ENCODE measurements around the gene KCNAB2.

KCNAB2 gene

DNA sequence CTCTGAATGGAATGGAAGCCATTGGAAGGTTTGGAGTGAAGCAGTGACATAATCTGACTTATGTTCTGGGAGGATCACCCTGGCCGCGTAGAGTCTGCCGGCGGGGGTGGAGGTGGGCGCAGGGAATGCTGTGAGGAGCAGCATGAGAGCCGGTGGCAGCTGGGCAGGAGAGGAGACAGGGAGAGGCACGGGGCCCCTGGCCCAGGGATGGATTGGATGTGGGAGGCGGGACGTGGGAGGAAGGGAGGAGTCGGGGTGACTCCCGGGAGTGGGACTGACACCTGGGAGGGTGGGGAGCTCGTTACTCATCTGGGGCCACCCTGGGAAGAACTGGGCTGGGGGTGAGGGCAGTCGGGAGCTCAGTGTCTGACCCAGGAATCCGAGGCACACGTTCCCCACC, 10.4 kb upstream of the KCNAB2 start:
- H3K27ac Mint-ChIP-seq, result peak overlapping the region; percentile 85
- no peak for DNase-seq (ENCODE audit: low spot score in 2 of 2)
- H3K9me3 Mint-ChIP-seq, result no peaks in the 10 kb centered on the region
- no peak for ATAC-seq
- H3K4me1 Mint-ChIP-seq, result peaks cover 72% of the 10 kb centered on the region
- H3K4me3 Mint-ChIP-seq, result peak overlapping the region; percentile 9
- H3K36me3 Mint-ChIP-seq, result peaks cover 100% of the 10 kb centered on the region

DNA sequence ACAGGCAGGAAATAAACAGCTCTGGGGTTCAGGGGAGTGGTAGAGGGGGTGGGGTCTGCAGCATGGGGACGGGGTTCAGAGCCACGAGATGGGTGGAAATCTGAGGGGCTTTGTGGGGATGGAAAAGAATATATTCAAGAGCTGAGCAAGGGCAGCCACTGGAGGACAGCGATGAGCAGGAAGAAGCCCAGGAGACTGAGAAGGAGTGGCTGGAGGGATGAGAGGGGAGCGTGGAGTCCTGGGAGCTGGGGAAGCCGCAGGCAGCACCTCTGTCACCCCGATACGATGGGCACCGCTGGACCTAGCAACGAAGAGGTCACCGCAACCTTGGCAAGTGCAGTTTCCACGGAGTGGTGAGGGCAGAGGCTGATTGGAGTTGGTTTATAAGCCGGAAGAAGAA, 10.0 kb upstream of the KCNAB2 start:
- H3K4me1 Mint-ChIP-seq, result peaks cover 68% of the 10 kb centered on the region
- H3K27ac Mint-ChIP-seq, result peak overlapping the region; percentile 85
- ATAC-seq (no peak), DNase-seq (ENCODE audit: low spot score in 2 of 2) (no peak)
- peak overlapping the region; percentile 41 for H3K4me3 Mint-ChIP-seq
- H3K9me3 Mint-ChIP-seq, result no peaks in the 10 kb centered on the region
- H3K36me3 Mint-ChIP-seq, result peaks cover 100% of the 10 kb centered on the region

DNA sequence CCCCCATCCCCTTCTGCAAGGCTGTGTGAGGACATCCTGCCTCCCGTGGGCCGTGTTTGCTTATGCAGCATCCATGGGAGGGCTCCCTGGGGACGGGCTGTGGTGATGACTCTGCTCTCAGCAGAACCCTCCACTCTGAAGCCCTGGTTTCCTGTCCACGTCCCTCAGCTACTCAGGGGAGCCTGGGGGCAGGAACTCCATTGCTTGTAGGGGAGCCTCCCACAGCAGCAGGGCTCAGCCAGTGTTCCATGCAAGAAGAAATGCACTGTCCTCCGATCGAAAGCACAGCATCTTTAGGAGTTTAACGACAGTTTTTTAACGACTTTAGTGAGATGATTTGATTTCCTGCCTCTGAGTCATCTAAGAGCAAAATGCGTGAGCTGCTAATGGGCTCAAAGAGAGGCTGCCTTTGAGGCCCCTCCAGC, 8.3 kb upstream of the KCNAB2 start:
- DNase-seq (ENCODE audit: low spot score in 2 of 2) (peak in 1 of 2 donors; percentile 62), ATAC-seq (peak; percentile 77)
- peaks cover 100% of the 10 kb centered on the region for H3K36me3 Mint-ChIP-seq
- H3K27ac Mint-ChIP-seq, result peak overlapping the region; percentile 54
- peak overlapping the region; percentile 41 for H3K4me3 Mint-ChIP-seq
- H3K9me3 Mint-ChIP-seq, result no peaks in the 10 kb centered on the region
- H3K4me1 Mint-ChIP-seq, result peaks cover 61% of the 10 kb centered on the region

DNA sequence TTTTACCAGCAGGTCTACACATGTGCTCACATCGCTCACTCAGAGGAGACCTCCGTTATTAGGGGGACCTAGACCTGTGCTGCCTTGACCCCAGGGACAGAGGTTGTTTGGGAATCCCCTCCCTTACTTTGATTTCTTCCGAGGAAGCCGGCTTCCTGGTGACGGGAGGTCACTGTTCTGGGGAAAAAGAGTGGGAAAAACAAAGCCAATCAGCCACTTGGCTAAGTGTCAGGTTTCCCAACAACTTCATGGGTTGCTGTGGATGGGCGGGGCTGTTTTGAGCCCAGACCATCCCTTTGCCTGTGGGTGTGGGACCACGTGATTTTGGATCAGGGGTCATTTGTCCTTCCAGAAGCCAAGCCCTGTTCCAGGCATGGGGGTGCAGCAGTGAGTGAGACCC, 7.1 kb upstream of the KCNAB2 start:
- Mint-ChIP-seq H3K9me3 (no peaks in the 10 kb centered on the region), H3K36me3 (peaks cover 100% of the 10 kb centered on the region), H3K4me1 (peaks cover 50% of the 10 kb centered on the region), H3K4me3 (no peak overlapping the region), H3K27ac (no peak overlapping the region)
- DNase-seq (ENCODE audit: low spot score in 2 of 2), result no peak
- ATAC-seq, result no peak

DNA sequence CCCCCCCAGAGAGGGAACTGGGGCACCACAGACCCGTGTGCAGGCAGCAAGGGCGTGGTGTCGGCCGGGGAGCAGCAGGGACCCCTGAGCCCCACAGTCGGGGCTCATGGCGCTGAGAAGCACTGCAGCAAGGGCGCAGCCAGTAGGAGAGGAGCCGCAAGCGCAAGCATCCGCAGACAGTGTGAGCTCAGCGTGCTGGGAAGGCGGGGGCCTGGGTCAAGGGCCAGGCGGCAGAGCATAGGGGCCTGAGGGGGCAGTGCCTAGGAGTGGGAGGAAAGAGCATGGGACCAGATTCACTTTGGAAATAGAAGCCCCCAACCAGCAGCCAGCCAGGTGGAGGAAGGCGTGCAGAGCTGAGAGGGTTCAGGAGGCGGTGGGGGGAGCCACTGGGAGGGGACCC, 6.7 kb upstream of the KCNAB2 start:
- H3K27ac Mint-ChIP-seq, result no peak overlapping the region
- H3K9me3 Mint-ChIP-seq, result no peaks in the 10 kb centered on the region
- no peak for DNase-seq (ENCODE audit: low spot score in 2 of 2)
- no peak for ATAC-seq
- peaks cover 50% of the 10 kb centered on the region for H3K4me1 Mint-ChIP-seq
- no peak overlapping the region for H3K4me3 Mint-ChIP-seq
- peaks cover 100% of the 10 kb centered on the region for H3K36me3 Mint-ChIP-seq

DNA sequence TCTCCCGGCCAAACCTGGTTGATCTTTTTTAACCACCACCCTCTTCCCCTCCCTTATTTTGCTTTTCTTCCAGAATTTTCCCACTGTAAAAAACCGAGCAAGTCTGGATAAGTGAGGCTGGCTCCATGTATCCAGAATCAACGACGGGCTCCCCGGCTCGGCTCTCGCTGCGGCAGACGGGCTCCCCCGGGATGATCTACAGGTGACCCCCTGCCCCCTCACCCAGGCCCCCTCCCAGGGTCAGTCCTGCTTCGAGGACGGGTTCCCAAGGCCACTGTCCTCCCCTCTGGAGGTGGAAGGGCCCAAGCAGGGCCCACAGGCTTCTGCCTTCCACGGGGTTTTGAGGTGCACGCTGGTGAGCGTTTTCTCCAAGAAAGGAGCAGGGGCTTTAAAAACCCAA, 5.2 kb upstream of the KCNAB2 start:
- Mint-ChIP-seq H3K36me3 (peaks cover 100% of the 10 kb centered on the region), H3K4me3 (no peak overlapping the region), H3K4me1 (peaks cover 51% of the 10 kb centered on the region), H3K27ac (no peak overlapping the region), H3K9me3 (no peaks in the 10 kb centered on the region)
- ATAC-seq (no peak), DNase-seq (ENCODE audit: low spot score in 2 of 2) (no peak)

DNA sequence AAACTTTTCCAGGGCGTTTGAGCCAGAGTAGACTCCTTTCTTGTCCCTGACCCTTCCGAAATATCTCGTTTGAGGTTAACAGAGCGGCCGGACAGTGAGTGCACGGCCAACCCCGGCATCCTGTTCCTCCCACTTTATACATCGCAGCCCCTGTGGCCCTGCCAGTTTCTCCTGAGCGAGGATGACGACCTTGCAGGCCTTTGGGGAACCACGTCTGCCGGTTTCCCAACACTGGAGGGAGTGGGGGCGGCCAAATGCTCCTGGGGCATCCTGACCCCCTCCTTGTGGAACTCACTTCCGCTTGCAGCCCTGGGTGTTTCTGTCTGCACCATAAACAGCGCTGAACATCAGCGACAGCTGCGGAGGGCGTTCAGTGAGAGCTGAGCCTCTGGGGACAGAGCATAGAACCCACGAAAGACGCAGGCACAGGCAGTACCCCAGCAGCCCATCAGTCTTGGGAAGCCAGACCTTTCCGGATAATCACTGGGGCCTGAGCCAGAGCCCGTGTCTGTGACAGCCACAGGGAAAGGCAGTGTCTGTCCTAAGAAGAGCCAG, 4.8 kb upstream of the KCNAB2 start:
- Mint-ChIP-seq H3K27ac (no peak overlapping the region), H3K36me3 (peaks cover 100% of the 10 kb centered on the region)
- no peak for DNase-seq (ENCODE audit: low spot score in 2 of 2)

DNA sequence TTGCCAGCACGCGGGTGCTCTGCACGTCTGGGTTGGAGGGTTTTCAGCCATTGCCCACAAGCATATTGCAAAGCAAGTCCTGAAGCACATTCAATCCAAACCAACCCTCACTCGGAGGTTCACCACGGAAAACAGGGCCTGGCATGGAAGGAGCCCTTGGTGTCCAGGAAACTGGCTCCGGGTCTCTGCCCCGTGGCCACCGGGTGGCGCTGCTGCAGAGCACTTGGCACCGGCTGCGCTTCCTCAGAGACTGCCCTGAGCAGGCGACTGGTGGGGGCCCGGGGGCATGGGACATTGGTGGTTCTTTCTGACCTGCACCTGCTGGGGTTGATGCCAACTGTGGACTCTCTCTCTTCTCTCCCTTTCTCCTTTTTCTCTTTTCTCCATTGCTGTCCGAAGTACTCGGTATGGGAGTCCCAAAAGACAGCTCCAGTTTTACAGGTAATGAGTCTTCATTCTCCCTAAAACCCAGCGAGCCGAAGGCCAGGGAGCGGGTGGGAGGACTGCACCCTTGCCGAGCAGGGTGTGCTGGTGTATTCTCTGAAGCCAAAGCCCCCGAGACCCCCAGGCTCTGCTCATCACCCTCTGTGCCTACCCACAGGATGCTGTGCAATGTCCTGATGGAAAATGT, 4.1 kb upstream of the KCNAB2 start:
- peaks cover 40% of the 10 kb centered on the region for H3K4me1 Mint-ChIP-seq
- H3K9me3 Mint-ChIP-seq, result no peaks in the 10 kb centered on the region
- ATAC-seq (no peak), DNase-seq (ENCODE audit: low spot score in 2 of 2) (peak in 1 of 2 donors; percentile 61)
- peaks cover 100% of the 10 kb centered on the region for H3K36me3 Mint-ChIP-seq
- H3K4me3 Mint-ChIP-seq, result no peak overlapping the region
- peak overlapping the region; percentile 63 for H3K27ac Mint-ChIP-seq

More for the DNA sequence above, 4.8 kb upstream of the KCNAB2 start:
- no peak overlapping the region for H3K4me3 Mint-ChIP-seq
- H3K4me1 Mint-ChIP-seq, result peaks cover 46% of the 10 kb centered on the region
- ATAC-seq, result no peak
- no peaks in the 10 kb centered on the region for H3K9me3 Mint-ChIP-seq

DNA sequence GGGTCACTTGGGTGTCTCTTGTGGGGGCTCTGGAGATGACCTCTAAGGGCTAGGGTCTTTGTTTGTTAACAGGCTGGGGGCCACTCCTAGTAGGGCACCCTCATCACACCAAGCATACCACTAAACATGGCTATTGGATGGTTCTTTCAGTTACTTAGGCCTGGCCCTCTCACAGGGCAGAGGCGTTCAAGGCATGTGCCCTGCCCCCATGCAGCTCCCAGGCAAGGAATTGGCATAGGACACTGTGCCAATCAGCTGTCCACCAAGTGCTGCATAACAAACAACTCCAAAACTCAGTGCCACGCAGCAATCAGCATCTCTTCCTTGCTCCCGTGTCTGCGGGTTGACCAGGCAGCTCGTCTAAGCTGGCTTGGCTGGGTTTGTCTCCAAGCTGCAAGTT, 2.1 kb upstream of the KCNAB2 start:
- DNase-seq (ENCODE audit: low spot score in 2 of 2) (no peak), ATAC-seq (no peak)
- Mint-ChIP-seq H3K4me3 (no peak overlapping the region), H3K27ac (peak overlapping the region; percentile 84), H3K4me1 (peaks cover 37% of the 10 kb centered on the region), H3K9me3 (no peaks in the 10 kb centered on the region), H3K36me3 (peaks cover 100% of the 10 kb centered on the region)

DNA sequence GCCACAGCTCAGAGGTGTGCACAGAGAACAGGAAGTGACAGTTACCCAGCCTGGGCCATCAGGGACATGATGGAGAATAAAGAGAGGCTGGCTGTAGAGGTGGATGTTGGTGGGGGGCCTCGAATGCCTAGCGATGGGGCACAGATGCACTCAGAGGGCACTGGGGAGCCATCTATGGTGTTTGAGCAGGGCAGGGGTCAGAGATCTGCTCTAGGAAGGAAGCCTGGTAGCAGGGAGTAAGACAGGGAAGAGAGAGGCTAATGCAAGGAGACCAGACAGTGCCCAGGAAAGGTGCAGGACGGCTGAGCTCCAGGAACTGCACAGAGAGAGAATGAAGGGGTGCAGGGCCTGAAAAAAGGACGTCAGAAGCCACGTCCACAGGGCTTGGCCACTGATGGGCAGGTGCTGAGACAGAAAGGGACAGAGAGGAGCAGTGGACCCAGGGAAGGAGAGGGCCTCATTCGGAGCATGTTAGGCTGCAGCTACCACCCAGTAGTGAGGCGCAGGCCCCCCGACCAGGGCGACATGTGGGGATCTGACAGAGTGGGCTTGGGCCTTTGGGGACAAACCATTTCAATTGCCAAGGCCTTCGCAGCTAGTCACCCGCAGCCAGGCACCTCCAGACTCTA, 1.1 kb upstream of the KCNAB2 start:
- Mint-ChIP-seq H3K36me3 (peaks cover 98% of the 10 kb centered on the region), H3K9me3 (no peaks in the 10 kb centered on the region), H3K4me1 (peaks cover 46% of the 10 kb centered on the region), H3K27ac (peak overlapping the region; percentile 84), H3K4me3 (no peak overlapping the region)
- DNase-seq (ENCODE audit: low spot score in 2 of 2) (no peak), ATAC-seq (no peak)

DNA sequence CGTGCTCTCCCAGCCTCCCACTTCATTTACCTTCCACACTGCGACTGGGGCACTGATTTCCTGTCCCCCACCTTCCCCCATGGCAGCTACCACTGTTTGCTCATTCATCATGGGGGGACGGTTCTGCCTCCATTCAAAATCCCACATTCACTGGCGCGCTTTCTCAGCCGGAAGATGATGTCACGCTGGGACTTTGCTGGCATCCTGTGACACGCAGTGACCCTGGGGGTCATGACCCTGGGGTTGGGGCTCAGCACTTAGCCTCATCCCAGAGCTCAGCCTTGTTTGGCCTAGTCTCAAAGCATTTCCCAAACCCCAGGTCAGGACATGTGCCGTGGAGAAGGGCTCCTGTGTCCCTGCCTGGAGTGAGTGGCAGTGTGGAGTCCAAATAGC, 582 bp upstream of the KCNAB2 start:
- no peak overlapping the region for H3K4me3 Mint-ChIP-seq
- peaks cover 46% of the 10 kb centered on the region for H3K4me1 Mint-ChIP-seq
- ATAC-seq, result no peak
- no peak for DNase-seq (ENCODE audit: low spot score in 2 of 2)
- H3K36me3 Mint-ChIP-seq, result peaks cover 95% of the 10 kb centered on the region
- H3K27ac Mint-ChIP-seq, result peak overlapping the region; percentile 84
- H3K9me3 Mint-ChIP-seq, result no peaks in the 10 kb centered on the region

DNA sequence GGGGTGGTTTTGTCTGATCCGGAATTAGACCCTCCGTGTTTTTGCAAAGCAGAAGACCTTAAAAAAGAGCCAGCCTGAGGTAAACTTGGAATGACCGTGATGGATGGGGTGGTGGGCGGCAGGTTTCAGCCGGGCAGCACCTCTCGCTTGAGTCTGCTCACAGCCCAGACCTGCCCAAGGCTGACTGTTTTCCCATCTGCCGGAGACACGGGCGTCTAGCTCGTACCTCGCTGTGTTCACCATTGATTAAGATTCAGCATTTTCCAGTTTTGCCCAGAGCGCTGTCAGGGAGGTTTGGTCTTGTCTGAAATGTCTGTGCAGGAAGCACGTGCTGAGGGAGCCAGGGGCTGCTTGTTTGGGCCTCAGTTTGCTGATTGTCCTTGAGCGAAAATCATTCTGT, 591 bp downstream of the KCNAB2 start:
- Mint-ChIP-seq H3K4me1 (peaks cover 51% of the 10 kb centered on the region), H3K4me3 (no peak overlapping the region), H3K27ac (peak overlapping the region; percentile 48), H3K36me3 (peaks cover 95% of the 10 kb centered on the region), H3K9me3 (no peaks in the 10 kb centered on the region)
- DNase-seq (ENCODE audit: low spot score in 2 of 2) (no peak), ATAC-seq (no peak)

DNA sequence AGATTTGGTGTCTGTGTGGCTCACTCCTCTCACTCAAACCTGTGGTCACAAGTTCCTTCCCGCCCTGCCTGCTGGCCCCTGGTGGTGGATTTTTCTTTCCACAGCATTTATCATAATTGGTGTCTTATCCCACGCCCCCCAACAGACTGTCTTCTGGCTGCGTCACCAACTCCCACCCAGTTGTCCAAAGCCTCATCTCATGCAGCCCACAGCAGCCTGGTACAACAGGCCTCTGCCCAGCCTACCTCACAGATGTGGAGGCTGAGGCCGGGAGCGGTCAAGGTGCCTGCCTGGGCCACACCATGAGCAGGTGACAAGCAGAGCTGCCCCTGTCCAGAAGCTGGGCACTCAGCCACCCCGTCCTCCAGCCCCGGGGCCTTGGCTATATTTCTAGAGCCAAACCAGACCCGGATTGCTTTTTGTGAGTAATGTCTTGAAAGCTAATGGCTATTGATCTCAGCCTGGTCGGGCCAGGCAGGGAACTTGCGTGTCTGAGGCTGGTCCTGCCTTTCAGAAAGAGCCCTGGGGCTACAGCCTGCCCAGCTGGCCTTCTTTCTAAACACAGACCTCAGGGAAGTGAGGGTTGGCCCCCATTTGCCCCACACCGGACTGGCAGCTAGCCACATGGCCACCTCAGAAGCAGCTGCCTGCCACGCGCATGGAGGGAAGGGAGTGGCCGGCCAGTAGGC, 2.6 kb downstream of the KCNAB2 start:
- Mint-ChIP-seq H3K27ac (peak overlapping the region; percentile 87), H3K4me3 (no peak overlapping the region), H3K9me3 (no peaks in the 10 kb centered on the region), H3K36me3 (peaks cover 95% of the 10 kb centered on the region), H3K4me1 (peaks cover 44% of the 10 kb centered on the region)
- DNase-seq (ENCODE audit: low spot score in 2 of 2), result no peak
- no peak for ATAC-seq

DNA sequence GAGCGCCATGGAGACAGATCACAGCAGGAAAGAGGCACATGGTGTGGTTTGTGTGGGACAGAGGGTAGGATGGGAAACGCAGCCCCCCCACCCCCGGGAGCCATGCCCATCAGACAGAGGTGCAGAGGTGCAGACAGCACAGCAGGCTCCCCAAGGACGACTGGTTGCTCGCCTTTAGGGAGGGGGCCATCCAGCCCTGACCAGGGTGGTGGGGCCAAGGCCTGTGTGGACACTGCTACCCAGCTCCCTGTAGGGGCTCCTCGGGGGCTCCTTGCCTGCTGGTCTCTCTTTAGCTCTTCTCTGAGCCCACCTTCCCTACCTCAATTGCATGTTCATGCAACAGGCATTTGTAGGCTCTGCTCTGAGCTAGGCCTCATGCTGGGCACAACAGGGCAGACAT, 3.7 kb downstream of the KCNAB2 start:
- ATAC-seq (no peak), DNase-seq (ENCODE audit: low spot score in 2 of 2) (no peak)
- Mint-ChIP-seq H3K27ac (peak overlapping the region; percentile 87), H3K4me3 (no peak overlapping the region), H3K4me1 (peaks cover 46% of the 10 kb centered on the region), H3K9me3 (no peaks in the 10 kb centered on the region), H3K36me3 (peaks cover 95% of the 10 kb centered on the region)

DNA sequence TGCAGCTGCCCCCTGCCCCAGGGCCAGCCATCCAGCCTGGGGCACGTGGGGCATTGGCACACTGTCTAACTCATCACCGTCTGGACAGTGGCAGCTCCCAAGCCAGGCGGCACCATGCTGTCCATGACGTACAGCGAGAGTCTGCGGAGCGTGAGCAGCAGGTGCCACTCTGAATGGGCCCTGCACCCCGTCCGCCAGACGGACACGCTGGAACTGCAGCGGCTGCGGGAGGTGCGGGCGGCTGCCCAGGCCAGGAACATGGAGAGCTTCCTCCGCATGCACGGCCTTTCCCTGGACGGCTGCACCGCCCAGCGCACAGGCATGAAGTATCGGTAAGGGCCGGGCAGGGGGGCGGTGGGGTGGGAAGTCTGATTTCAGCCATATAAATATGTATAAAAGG, 5.7 kb downstream of the KCNAB2 start:
- DNase-seq (ENCODE audit: low spot score in 2 of 2) (no peak), ATAC-seq (no peak)
- H3K4me1 Mint-ChIP-seq, result peaks cover 46% of the 10 kb centered on the region
- no peaks in the 10 kb centered on the region for H3K9me3 Mint-ChIP-seq
- H3K27ac Mint-ChIP-seq, result no peak overlapping the region
- H3K4me3 Mint-ChIP-seq, result no peak overlapping the region
- peaks cover 95% of the 10 kb centered on the region for H3K36me3 Mint-ChIP-seq

Data from stimulated activated effector memory CD8-positive, alpha-beta T cell treated with anti-CD3 and anti-CD28 coated beads, Interleukin-12 subunit alpha, Interleukin-12 subunit beta, amount 100 ng/mL, for 72 hours (primary cell).